ENCODE measurements around the gene PTPRG. TPM values are rescaled to one million over a fixed set of nuclear protein-coding genes. Genes with fewer than 3 reads are reported as not detected.
"Not testable (repeated sequence)": the region's sequence is repeated elsewhere in the genome, so short reads cannot be mapped to it uniquely, and the experiment has no call there.

PTPRG gene
- total and polyA plus RNA-seq, 10 of the 15 experiments (the other 5 are each of a cell fraction or from before 2014, with no cell fraction given) = 0.29 to 20.7 (median 1.4) TPM

DNA sequence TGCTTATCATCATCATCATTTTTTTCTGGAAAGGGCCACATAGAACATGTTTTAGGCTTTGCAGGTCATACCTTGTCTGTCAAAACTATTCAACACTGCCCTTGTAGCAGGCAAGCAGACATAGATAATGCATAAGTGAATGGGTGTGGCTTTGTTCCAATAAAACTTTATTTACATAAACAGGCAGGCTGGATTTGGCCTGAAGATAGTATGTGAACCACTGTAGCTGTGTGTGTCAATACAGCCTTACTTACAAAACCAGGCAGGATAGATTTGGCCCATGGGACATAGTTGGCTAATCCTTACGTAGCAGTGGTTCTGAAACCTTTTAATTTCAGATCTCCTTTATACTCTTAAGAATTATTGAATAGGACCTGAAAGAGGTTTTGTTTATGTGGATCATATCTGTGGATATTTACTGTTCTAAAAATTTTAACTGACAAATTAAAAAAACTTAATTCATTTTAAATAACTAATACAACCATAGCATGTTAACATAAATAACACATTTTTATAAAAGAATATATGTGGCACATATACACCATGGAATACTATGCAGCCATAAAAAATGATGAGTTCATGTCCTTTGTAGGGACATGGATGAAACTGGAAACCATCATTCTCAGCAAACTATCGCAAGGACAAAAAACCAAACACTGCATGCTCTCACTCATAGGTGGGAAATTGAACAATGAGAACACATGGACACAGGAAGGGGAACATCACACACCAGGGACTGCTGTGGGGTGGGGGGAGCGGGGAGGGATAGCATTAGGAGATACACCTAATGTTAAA, 137.1 kb downstream of the PTPRG start:
- H3K9ac ChIP-seq (ENCODE audit: control insufficient read depth, insufficient read depth, low read length); ATAC-seq; H3K27me3 ChIP-seq (replicated peaks in 1 of 2; ENCODE audit: control insufficient read depth in 2 of 2, insufficient read depth in 2 of 2, low read length in 1 of 2); BruUV-seq (replicated peaks); H4K20me1 ChIP-seq (ENCODE audit: control insufficient read depth, insufficient read depth); in situ Hi-C loops (cut with MboI); intact Hi-C loops (cut with micrococcal nuclease; ENCODE audit: unreplicated experiment); H3K4me2 ChIP-seq (ENCODE audit: control insufficient read depth, insufficient read depth); H2AFZ ChIP-seq (ENCODE audit: control insufficient read depth, low read depth, low read length); FAIRE-seq; H3K27ac ChIP-seq (ENCODE audit: control insufficient read depth, insufficient read depth); H3K4me1 ChIP-seq (ENCODE audit: control insufficient read depth, insufficient read depth, low read length); DNase-seq (ENCODE audit: low read depth, low spot score); H3K79me2 ChIP-seq (ENCODE audit: control insufficient read depth, insufficient read depth, low read length); H3K9me3 ChIP-seq (replicated peaks; ENCODE audit: control insufficient read depth, insufficient read depth, low read length); H3K36me3 ChIP-seq (ENCODE audit: control insufficient read depth in 2 of 2, insufficient read depth in 2 of 2, low read length in 1 of 2); H3K4me3 ChIP-seq: not testable (repeated sequence)
- ChIA-PET RAD21 (ENCODE audit: unreplicated experiment) (interaction anchor here (0.6 to 3.1 kb wide), 6 partner anchors 10 to 246 kb away, joined by 3 to 30 read pairs (median 3); no protein-coding TSS in a partner anchor), POLR2A (interaction anchor here (0.5 to 2.0 kb wide), 6 partner anchors 9 to 133 kb away, joined by 3 to 6 read pairs (median 5); no protein-coding TSS in a partner anchor), SMC1A (ENCODE audit: uncharacterized antibody, unreplicated experiment) (interaction anchor here (0.9 to 3.2 kb wide), 11 partner anchors 10 to 133 kb away, joined by 3 to 20 read pairs (median 8); no protein-coding TSS in a partner anchor), CTCF (interaction anchor here (1.4 to 1.7 kb wide), 2 partner anchors 12 to 17 kb away, joined by 3 to 4 read pairs; no protein-coding TSS in a partner anchor)
- WGBS (ENCODE audit: insufficient coverage, insufficient replicate concordance, low lambda C conversion rate, missing lambda C conversion rate) = 35% methylated on average over 3 of the region's 3 CpGs
- peak; percentile 76; the same call in 1 of the 2 replicates for TF ChIP-seq ZBTB40 (IDR thresholded peaks at IDR 0.05; ENCODE audit: borderline replicate concordance)
